Uterus (tissue), 2 donors: ENCODE results near the gene ZNF423.

Source experiments
- POLR2A ChIP-seq, 2 donors: fragments of 450-650 bp; IDR thresholded peaks; one replicate each; pipeline ENCODE4 v1.6.1; 2016; ENCODE audit warnings: antibody characterized with exemption in 2 of 2, mild to moderate bottlenecking in 1 of 2, moderate library complexity in 1 of 2
- TF ChIP-seq, protein P1 (sequence below), 4 experiments: fragments of 200-600 bp in 2 of 4; fragments of 450-650 bp in 2 of 4; sonication (generic) in 2 of 4; IDR thresholded peaks; one replicate each; pipeline ENCODE4 v1.5.1; 2016 to 2019; ENCODE audit warnings: antibody characterized with exemption in 4 of 4, mild to moderate bottlenecking in 2 of 4, moderate library complexity in 1 of 4

DNA sequence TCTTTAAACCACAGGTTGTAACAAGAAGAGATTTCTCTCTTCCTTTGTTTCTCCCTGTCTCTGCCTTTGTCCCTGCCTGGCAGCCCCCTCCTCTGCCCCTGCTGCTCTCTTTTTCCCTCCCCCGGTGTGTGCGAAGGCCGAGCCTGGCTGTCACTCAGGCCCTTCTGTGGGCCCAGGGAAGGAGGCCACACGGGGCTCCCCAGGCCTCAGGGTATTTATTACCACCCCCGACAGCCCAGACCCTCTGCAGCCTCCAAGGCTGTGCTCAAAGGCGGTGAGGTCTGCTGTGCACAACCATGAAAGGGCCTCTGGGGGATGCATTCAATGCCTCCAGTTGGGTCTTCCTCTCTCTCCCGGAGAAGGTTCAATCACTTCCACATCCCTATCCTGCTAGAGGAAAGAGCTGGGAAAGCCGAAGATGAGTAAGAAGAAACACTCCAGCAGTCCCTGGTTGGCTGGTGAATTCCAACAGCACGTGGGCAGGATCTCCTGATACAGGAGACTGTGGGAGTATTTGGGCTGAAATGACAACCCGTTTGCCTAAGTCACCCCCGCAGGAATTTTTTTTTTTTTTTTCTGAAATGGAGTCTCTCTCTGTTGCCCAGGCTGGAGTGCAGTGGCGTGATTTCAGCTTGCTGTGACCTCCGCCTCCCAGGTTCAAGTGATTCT lies 34.2 kb downstream of the ZNF423 start:
- TF ChIP-seq, protein P1, sequence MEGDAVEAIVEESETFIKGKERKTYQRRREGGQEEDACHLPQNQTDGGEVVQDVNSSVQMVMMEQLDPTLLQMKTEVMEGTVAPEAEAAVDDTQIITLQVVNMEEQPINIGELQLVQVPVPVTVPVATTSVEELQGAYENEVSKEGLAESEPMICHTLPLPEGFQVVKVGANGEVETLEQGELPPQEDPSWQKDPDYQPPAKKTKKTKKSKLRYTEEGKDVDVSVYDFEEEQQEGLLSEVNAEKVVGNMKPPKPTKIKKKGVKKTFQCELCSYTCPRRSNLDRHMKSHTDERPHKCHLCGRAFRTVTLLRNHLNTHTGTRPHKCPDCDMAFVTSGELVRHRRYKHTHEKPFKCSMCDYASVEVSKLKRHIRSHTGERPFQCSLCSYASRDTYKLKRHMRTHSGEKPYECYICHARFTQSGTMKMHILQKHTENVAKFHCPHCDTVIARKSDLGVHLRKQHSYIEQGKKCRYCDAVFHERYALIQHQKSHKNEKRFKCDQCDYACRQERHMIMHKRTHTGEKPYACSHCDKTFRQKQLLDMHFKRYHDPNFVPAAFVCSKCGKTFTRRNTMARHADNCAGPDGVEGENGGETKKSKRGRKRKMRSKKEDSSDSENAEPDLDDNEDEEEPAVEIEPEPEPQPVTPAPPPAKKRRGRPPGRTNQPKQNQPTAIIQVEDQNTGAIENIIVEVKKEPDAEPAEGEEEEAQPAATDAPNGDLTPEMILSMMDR (IDR thresholded peaks at IDR 0.05) = no peak
- TF ChIP-seq POLR2A (IDR thresholded peaks at IDR 0.05) = no peak
